Endothelial cell of umbilical vein (primary cell): ENCODE data around the gene ZBTB46.

Experiments used
- EZH2 ChIP-seq: IDR thresholded peaks from 2 replicates; pipeline ENCODE4 v1.6.1; 2012; ENCODE audit warnings: borderline replicate concordance, low read depth, mild to moderate bottlenecking, moderate library complexity, low read length, inconsistent platforms; ENCODE audit not compliant: severe bottlenecking
- JUN ChIP-seq: IDR thresholded peaks from 2 replicates; pipeline ENCODE4 v1.6.1; 2011; ENCODE audit warnings: borderline replicate concordance, low read depth; ENCODE audit not compliant: insufficient read length, insufficient read depth
- POLR2A ChIP-seq: IDR thresholded peaks from 2 replicates; pipeline ENCODE4 v1.6.1; 2012; ENCODE audit warnings: low read depth, mild to moderate bottlenecking, control low read depth, low read length
- TF ChIP-seq, protein P1 (sequence below), 2 donors: IDR thresholded peaks; 1 replicate in 1 of 2; 2 replicates in 1 of 2; pipeline ENCODE4 v1.5.1; 2011; ENCODE audit warnings: low read length in 2 of 2, mild to moderate bottlenecking in 2 of 2, moderate library complexity in 2 of 2, control low read depth in 1 of 2, inconsistent platforms in 1 of 2, low read depth in 1 of 2; ENCODE audit not compliant: insufficient read depth in 1 of 2; ENCODE audit errors: extremely low read depth in 1 of 2
- TF ChIP-seq, protein P2 (sequence below): IDR thresholded peaks from 2 replicates; pipeline ENCODE4 v1.6.1; 2011; ENCODE audit not compliant: insufficient read depth, insufficient read length

DNA sequence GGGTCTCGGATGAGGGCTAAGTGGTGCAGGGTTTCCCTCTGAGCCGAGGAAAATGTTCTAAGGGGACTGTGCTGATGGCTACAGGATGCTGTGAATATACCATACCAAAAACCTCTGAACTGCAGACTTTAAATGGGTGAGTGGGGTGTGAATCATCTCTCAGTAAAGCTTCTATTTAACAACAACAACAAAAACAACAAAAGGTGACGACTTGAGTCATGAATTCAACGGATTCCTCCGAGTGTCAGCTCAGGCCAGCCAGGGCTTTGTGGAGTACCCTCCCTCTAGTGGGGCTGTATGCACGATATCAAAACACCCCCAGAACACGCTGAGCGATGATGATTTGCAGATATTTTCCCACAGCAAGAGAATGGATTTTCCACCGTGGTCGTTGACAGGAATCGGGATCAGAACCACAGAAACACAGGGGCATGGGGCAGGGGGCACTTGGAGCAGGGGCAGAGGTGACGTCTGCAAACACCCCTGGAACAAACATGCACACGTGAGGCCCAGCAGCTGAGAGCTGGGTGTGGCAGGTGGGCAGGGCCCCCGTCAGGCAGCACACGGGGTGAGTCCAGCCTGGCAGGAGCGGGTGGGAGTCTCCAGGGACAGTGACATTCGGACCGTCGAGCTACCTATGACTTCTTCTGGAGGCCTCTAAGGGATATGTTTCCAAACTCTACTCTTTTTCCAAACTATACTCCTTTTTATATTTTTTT, 52.9 kb downstream of the ZBTB46 start:
- TF ChIP-seq, protein P1, sequence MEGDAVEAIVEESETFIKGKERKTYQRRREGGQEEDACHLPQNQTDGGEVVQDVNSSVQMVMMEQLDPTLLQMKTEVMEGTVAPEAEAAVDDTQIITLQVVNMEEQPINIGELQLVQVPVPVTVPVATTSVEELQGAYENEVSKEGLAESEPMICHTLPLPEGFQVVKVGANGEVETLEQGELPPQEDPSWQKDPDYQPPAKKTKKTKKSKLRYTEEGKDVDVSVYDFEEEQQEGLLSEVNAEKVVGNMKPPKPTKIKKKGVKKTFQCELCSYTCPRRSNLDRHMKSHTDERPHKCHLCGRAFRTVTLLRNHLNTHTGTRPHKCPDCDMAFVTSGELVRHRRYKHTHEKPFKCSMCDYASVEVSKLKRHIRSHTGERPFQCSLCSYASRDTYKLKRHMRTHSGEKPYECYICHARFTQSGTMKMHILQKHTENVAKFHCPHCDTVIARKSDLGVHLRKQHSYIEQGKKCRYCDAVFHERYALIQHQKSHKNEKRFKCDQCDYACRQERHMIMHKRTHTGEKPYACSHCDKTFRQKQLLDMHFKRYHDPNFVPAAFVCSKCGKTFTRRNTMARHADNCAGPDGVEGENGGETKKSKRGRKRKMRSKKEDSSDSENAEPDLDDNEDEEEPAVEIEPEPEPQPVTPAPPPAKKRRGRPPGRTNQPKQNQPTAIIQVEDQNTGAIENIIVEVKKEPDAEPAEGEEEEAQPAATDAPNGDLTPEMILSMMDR (IDR thresholded peaks at IDR 0.05; ENCODE audit: extremely low read depth in 1 of 2, insufficient read depth in 1 of 2, low read depth in 1 of 2, low read length in 2 of 2), result no peak
- TF ChIP-seq EZH2 (no peak), POLR2A (no peak), JUN (no peak)
- TF ChIP-seq, protein P2, sequence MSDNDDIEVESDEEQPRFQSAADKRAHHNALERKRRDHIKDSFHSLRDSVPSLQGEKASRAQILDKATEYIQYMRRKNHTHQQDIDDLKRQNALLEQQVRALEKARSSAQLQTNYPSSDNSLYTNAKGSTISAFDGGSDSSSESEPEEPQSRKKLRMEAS, result no peak
